K562 (cell line): ENCODE measurements around the gene PRSS56. TPM values are rescaled to one million over a fixed set of nuclear protein-coding genes. Genes with fewer than 3 reads are reported as not detected.

Source experiments
- ATAC-seq: fragments of 200-7000 bp; cut with Tn5 transposase; 3 replicates; pipeline ENCODE4 v1.9.1; 2020; ENCODE audit warnings: moderate library complexity
- BruUV-seq: library from RNA; stranded (reverse); fragments of 400-500 nt; replicated peaks from 2 replicates; lab custom pipeline; 2021; lab: Mats Ljungman, UMichigan
- CTCF ChIA-PET: fragments of 300-600 bp; formaldehyde crosslinking; extraction: SDS; loops from one replicate; lab custom pipeline; 2021; ENCODE audit warnings: low intra/inter-chr PET ratio; lab: Yijun Ruan, JAX
- POLR2A ChIA-PET: fragments of 300-600, 350-650 bp; sonication (Branson Sonifier 250); formaldehyde crosslinking; extraction: SDS; loops from one replicate; lab custom pipeline; 2021; ENCODE audit warnings: antibody characterized with exemption, inconsistent platforms; lab: Yijun Ruan, JAX
- DNase-seq, 4 experiments: peaks; one replicate each; pipeline versions ENCODE4 v3.0.0 to v3.0.0-alpha.2; 2011 to 2018; ENCODE audit warnings: low spot score in 3 of 4, mixed read lengths in 3 of 4; ENCODE audit errors: extremely low read depth in 1 of 4
- FAIRE-seq: peaks from 2 replicates; lab custom pipeline; 2011; peaks lifted over from hg19 to GRCh38; lab: Jason Lieb, UNC
- H2AFZ ChIP-seq: 2 replicates; pipeline ENCODE4 v1.6.0; 2011; ENCODE audit warnings: low read depth, low read length, control low read depth, inconsistent platforms
- H3K27ac ChIP-seq: fragments of 200-600 bp; 3 replicates; pipeline ENCODE4 v1.8.0; 2011; ENCODE audit warnings: low read depth, mild to moderate bottlenecking, control low read depth, inconsistent platforms, low read length, moderate library complexity, mixed read lengths; ENCODE audit errors: extremely low read depth
- H3K27me3 ChIP-seq, 2 experiments: fragments of 300-600 bp in 1 of 2; 2 replicates in 1 of 2; 3 replicates in 1 of 2; pipeline versions ENCODE4 v1.6.0 to v1.8.0; 2011; ENCODE audit warnings: inconsistent platforms in 2 of 2, low read length in 2 of 2, mild to moderate bottlenecking in 1 of 2, mixed read lengths in 1 of 2, moderate library complexity in 1 of 2; ENCODE audit not compliant: control insufficient read depth in 2 of 2, insufficient read depth in 2 of 2
- H3K36me3 ChIP-seq: fragments of 300-600 bp; 3 replicates; pipeline ENCODE4 v1.8.0; 2011; ENCODE audit warnings: mild to moderate bottlenecking, low read length, inconsistent platforms; ENCODE audit not compliant: control insufficient read depth, insufficient read depth
- H3K4me1 ChIP-seq, 2 experiments: fragments of 200-600 bp in 1 of 2; replicated peaks in 1 of 2; 2 replicates in 1 of 2; 3 replicates in 1 of 2; pipeline versions ENCODE4 v1.5.1 to v1.8.0; 2011; ENCODE audit warnings: inconsistent platforms in 2 of 2, low read length in 2 of 2, mild to moderate bottlenecking in 1 of 2, mixed read lengths in 1 of 2, moderate library complexity in 1 of 2; ENCODE audit not compliant: control insufficient read depth in 2 of 2, insufficient read depth in 2 of 2
- H3K4me2 ChIP-seq: 2 replicates; pipeline ENCODE4 v1.6.1; 2011; ENCODE audit warnings: low read length, control low read depth, inconsistent platforms, mixed read lengths; ENCODE audit not compliant: insufficient read depth
- H3K4me3 ChIP-seq: fragments of 200-600 bp; sonication (generic), shearing (Covaris generic); 2 replicates; pipeline ENCODE4 v1.5.1; 2016; ENCODE audit warnings: control low read depth, inconsistent platforms
- H3K79me2 ChIP-seq: fragments of 200-600 bp; 3 replicates; pipeline ENCODE4 v1.8.0; 2011; ENCODE audit warnings: low read length, inconsistent platforms; ENCODE audit not compliant: control insufficient read depth, insufficient read depth
- H3K9ac ChIP-seq, 2 experiments: 2 replicates each; pipeline versions ENCODE4 v1.6.0 to v1.6.1; 2011; ENCODE audit warnings: low read depth in 2 of 2, low read length in 2 of 2, control low read depth in 1 of 2, inconsistent platforms in 1 of 2, mild to moderate bottlenecking in 1 of 2, mixed read lengths in 1 of 2; ENCODE audit not compliant: insufficient read depth in 1 of 2
- H3K9me1 ChIP-seq: one replicate; pipeline ENCODE4 v1.6.0; 2011; ENCODE audit warnings: inconsistent platforms, mild to moderate bottlenecking, low read length, moderate library complexity; ENCODE audit not compliant: control insufficient read depth, insufficient read depth
- H3K9me3 ChIP-seq: replicated peaks from 2 replicates; pipeline ENCODE4 v1.5.1; 2011; ENCODE audit warnings: low read depth, low read length, inconsistent platforms; ENCODE audit not compliant: control insufficient read depth, insufficient read depth
- H4K20me1 ChIP-seq: replicated peaks from 2 replicates; pipeline ENCODE4 v1.6.1; 2011; ENCODE audit warnings: low read length, inconsistent platforms, mixed read lengths; ENCODE audit not compliant: control insufficient read depth, insufficient read depth
- CREM ChIP-seq: IDR thresholded peaks from 2 replicates; pipeline ENCODE4 v1.6.1; 2014; ENCODE audit warnings: antibody characterized with exemption, low read depth
- FOXP4 ChIP-seq: sonication (generic); formaldehyde crosslinking; IDR thresholded peaks from 2 replicates; pipeline ENCODE4 v1.8.0; 2022; ENCODE audit warnings: mild to moderate bottlenecking, missing genetic modification reagents, borderline replicate concordance
- HDAC3 ChIP-seq: fragments of 450-650 bp; IDR thresholded peaks from 2 replicates; pipeline ENCODE4 v1.6.1; 2018; ENCODE audit warnings: borderline replicate concordance, mild to moderate bottlenecking, moderate library complexity; ENCODE audit not compliant: partially characterized antibody
- TEAD1 ChIP-seq, 2 experiments: fragments of 450-650 bp in 1 of 2; sonication (generic) in 1 of 2; formaldehyde crosslinking; IDR thresholded peaks; 2 replicates each; pipeline versions ENCODE4 v1.4.0 to v1.8.0; 2020 to 2022; ENCODE audit warnings: mild to moderate bottlenecking in 2 of 2, missing genetic modification reagents in 1 of 2
- VEZF1 ChIP-seq: fragments of 200-800 bp; sonication (Bioruptor generic); IDR thresholded peaks from 2 replicates; pipeline ENCODE4 v1.6.1; 2017; ENCODE audit warnings: missing genetic modification characterization, missing compliant biosample characterization
- ZKSCAN1 ChIP-seq: fragments of 150-350 bp; IDR thresholded peaks from 2 replicates; pipeline ENCODE4 v1.6.1; 2016; ENCODE audit warnings: low read depth, low read length
- ZNF592 ChIP-seq: fragments of 450-650 bp; IDR thresholded peaks from 2 replicates; pipeline ENCODE4 v1.6.1; 2017; ENCODE audit warnings: antibody characterized with exemption, mild to moderate bottlenecking
- ZSCAN32 ChIP-seq: fragments of 450-650 bp; formaldehyde crosslinking; IDR thresholded peaks from 2 replicates; pipeline ENCODE4 v1.4.0; 2020; ENCODE audit warnings: mild to moderate bottlenecking, moderate library complexity
- WGBS: fragments of 100-300 bp; shearing (Covaris generic); methylation state at CpG from one replicate; pipeline ENCODE4 v1.1.6; 2016; ENCODE audit warnings: low coverage, mixed read lengths; ENCODE audit not compliant: insufficient coverage; ENCODE audit errors: missing lambda C conversion rate; 5-methylcytosine and 5-hydroxymethylcytosine counted together
- in situ Hi-C: fragments of 300-500 bp; cut with MboI; formaldehyde crosslinking; loops from 4 replicates; pipeline ENCODE4 v1.15.0; 2018; ENCODE audit warnings: inconsistent platforms, mixed read lengths
- intact Hi-C: fragments of 100-400 bp; cut with micrococcal nuclease; formaldehyde crosslinking; loops from 2 replicates; pipeline ENCODE4 v1.14.2; 2022
- polyA plus RNA-seq, 8 experiments: library from polyadenylated mRNA; depleted of rRNA in 4 of 8; stranded (reverse) in 5 of 8; unstranded in 3 of 8; fragments of >200 nt; fragmentation: Nextera tagmentation in 2 of 8; fragmentation: Illumina TruSeq in 1 of 8; extraction: Ambion mirVana in 2 of 8; extraction: Trizol in 1 of 8; gene quantifications; 2 replicates each; pipeline versions ENCODE4 v1.2.1 to v1.2.3, GENCODE V29; 2011 to 2014; ENCODE audit warnings: inconsistent platforms in 1 of 8, missing spikeins in 1 of 8
- total RNA-seq, 7 experiments: library from RNA; depleted of rRNA in 6 of 7; stranded (reverse); fragments of >200 nt in 6 of 7; fragmentation: Illumina TruSeq in 2 of 7; extraction: Trizol in 2 of 7; gene quantifications; 2 replicates each; pipeline versions ENCODE4 v1.2.1 to v1.2.3, GENCODE V29; 2011 to 2021; ENCODE audit warnings: low replicate concordance in 1 of 7
- TF ChIP-seq, protein P1 (sequence below), 2 experiments: fragments of 200-800 bp in 1 of 2; sonication (Bioruptor generic) in 1 of 2; sonication (generic) in 1 of 2; formaldehyde crosslinking in 1 of 2; IDR thresholded peaks in 1 of 2; conservative IDR thresholded peaks in 1 of 2; 2 replicates each; pipeline versions ENCODE4 v1.5.0 to v1.6.1; 2016 to 2020; ENCODE audit warnings: missing compliant biosample characterization in 1 of 2, missing genetic modification characterization in 1 of 2, missing genetic modification reagents in 1 of 2
- TF ChIP-seq, protein P2 (sequence below): sonication (generic); formaldehyde crosslinking; IDR thresholded peaks from 2 replicates; pipeline ENCODE4 v1.8.0; 2022; ENCODE audit warnings: mild to moderate bottlenecking, missing genetic modification reagents

The PRSS56 gene
- total and polyA plus RNA-seq, 9 of the 15 experiments (the other 6 are each of a cell fraction or from before 2014, with no cell fraction given) = not detected

- Histone ChIP-seq H4K20me1 (no peaks in the 10 kb centered on the region), H3K36me3 (no peaks in the 10 kb centered on the region), H2AFZ (no peak overlapping the region), H3K27ac (no peak overlapping the region), H3K9ac (no peak overlapping the region; a peak in 1 of 4 replicates), H3K9me1 (no peaks in the 10 kb centered on the region), H3K4me2 (no peak overlapping the region), H3K4me3 (no peak overlapping the region), H3K4me1 (peaks cover 0 to 13% of the 10 kb centered on the region in 2 experiments; a peak in 2 of 5 replicates), H3K9me3 (no peaks in the 10 kb centered on the region), H3K27me3 (peaks cover 3 to 44% of the 10 kb centered on the region in 2 experiments; a peak in 2 of 5 replicates), H3K79me2 (no peaks in the 10 kb centered on the region)
- CTCF ChIA-PET = no interaction called here
- in situ Hi-C loops = no loop called here
- FAIRE-seq (no peak), ATAC-seq (no peak), DNase-seq (no peak)
- BruUV-seq = no TSS peak
- intact Hi-C loops = no loop called here
- POLR2A ChIA-PET = no interaction called here
- WGBS = 45% methylated on average over 10 of the region's 21 CpGs
- TF ChIP-seq FOXP4 (CRISPR knock-in tag) (no peak), HDAC3 (no peak), VEZF1 (CRISPR knock-in tag) (no peak), ZKSCAN1 (no peak), CREM (no peak), ZNF592 (no peak), TEAD1 (CRISPR knock-in tag; IDR thresholded peaks at IDR 0.05) (no peak), ZSCAN32 (CRISPR knock-in tag) (no peak)
- TF ChIP-seq, protein P1, sequence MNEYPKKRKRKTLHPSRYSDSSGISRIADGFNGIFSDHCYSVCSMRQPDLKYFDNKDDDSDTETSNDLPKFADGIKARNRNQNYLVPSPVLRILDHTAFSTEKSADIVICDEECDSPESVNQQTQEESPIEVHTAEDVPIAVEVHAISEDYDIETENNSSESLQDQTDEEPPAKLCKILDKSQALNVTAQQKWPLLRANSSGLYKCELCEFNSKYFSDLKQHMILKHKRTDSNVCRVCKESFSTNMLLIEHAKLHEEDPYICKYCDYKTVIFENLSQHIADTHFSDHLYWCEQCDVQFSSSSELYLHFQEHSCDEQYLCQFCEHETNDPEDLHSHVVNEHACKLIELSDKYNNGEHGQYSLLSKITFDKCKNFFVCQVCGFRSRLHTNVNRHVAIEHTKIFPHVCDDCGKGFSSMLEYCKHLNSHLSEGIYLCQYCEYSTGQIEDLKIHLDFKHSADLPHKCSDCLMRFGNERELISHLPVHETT (CRISPR knock-in tag; conservative IDR thresholded peaks at IDR 0.05 in 1 of 2, IDR thresholded peaks at IDR 0.05 in 1 of 2) = no peak
- TF ChIP-seq, protein P2, sequence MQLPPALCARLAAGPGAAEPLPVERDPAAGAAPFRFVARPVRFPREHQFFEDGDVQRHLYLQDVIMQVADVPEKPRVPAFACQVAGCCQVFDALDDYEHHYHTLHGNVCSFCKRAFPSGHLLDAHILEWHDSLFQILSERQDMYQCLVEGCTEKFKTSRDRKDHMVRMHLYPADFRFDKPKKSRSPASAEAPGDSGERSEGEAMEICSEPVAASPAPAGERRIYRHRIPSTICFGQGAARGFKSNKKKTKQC = no peak
Observed at GRCh38 chr2:232502511-232502910, 17.7 kb upstream of the PRSS56 start.
